ENCODE results near the gene ZNF500.

DNA sequence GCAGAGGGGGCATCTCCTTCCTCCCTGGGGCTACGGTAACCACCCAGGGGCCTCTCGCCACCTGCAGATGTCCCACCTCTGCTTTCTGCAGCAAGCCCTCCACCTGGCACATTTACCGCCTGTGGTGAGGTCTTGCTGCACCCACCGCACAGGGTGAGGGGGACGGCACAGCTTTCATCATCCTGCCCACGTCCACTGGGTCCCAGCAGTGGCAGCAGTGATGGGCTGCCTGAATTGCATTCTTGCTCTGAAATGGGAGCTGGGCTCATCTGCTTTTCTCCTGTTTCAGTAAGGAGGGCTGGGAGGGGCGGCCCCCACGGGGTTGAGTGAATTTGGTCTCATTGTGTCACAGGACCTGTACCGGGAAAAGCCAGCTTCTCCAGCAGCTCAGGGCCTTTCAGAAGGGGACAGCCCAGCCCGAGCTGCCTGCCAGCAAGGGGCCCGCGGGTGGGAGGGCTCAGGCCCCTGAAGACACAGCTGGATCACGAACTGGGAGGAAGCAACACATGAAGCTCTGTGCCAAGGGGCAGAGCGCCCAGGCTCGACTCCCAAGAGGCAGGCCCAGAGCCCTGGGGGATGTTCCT is 19.9 kb downstream of the ZNF500 start:
- TF ChIP-seq POLR2A (IDR thresholded peaks at IDR 0.05; ENCODE audit: low read depth, low read length) (no peak), POLR2AphosphoS5 (IDR thresholded peaks at IDR 0.05; ENCODE audit: low read depth, low read length) (no peak)

Measured in GM12892 (cell line).